ENCODE measurements around the gene CPZ. TPM values are rescaled to one million over a fixed set of nuclear protein-coding genes. Genes with fewer than 3 reads are reported as not detected.

Gene CPZ
- total and polyA plus RNA-seq, 2 of the 4 experiments (the other 2 are of a cell fraction) = 0.90 to 10.3 TPM

DNA sequence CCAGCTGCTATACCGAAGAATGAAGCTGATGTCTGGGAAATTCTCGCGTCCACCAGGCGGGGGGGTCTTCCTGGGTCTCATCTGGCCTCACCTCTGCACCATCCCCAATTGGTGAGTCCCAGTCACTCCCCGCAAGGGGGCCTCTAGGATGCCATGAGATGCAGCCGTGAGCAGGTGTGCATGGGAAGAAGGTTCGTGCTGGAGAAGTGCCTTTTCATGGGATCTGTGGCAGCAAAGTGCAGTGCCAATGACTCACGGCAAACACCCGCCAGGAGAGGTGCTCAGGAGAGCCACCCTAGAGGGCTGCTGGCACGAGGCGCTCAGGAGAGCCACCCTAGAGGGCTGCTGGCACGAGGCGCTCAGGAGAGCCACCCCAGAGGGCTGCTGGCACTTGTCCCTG lies 55.1 kb downstream of the CPZ start:
- Histone ChIP-seq H2BK15ac (ENCODE audit: low read depth, low read length) (no peak overlapping the region), H3K4me1 (ENCODE audit: control insufficient read depth, insufficient read depth, low read length) (no peaks in the 10 kb centered on the region), H3K9me1 (ENCODE audit: insufficient read depth, low read length) (no peaks in the 10 kb centered on the region), H3K4ac (ENCODE audit: low read depth, low read length) (no peak overlapping the region), H3K36me3 (ENCODE audit: control insufficient read depth, insufficient read depth, low read length) (no peaks in the 10 kb centered on the region), H2BK5ac (ENCODE audit: low read depth, low read length, poor library complexity, severe bottlenecking) (no peak overlapping the region), H3K9ac (ENCODE audit: low read depth, low read length) (no peak overlapping the region), H3K4me3 (ENCODE audit: insufficient read depth, low read depth, low read length) (no peak overlapping the region), H3K18ac (ENCODE audit: low read depth, low read length) (no peak overlapping the region), H3K27ac (ENCODE audit: insufficient read depth, low read length) (no peak overlapping the region), H3K56ac (ENCODE audit: extremely low read depth, insufficient read depth, low read length) (no peak overlapping the region), H4K5ac (ENCODE audit: low read depth, low read length) (no peak overlapping the region), H3K23ac (ENCODE audit: low read depth, low read length) (no peak overlapping the region), H3K79me1 (ENCODE audit: low read depth in 1 of 2, low read length in 2 of 2) (no peaks in the 10 kb centered on the region), H2AK5ac (ENCODE audit: low read depth, low read length) (no peak overlapping the region), H3K14ac (replicated peaks; ENCODE audit: low read depth, low read length) (no peak overlapping the region), H2BK120ac (ENCODE audit: low read depth, low read length) (no peak overlapping the region), H4K20me1 (ENCODE audit: insufficient read depth, low read length) (no peaks in the 10 kb centered on the region), H2BK20ac (ENCODE audit: low read depth, low read length) (no peak overlapping the region), H2AFZ (replicated peaks; ENCODE audit: low read length, poor library complexity) (no peak overlapping the region), H3K9me3 (ENCODE audit: control insufficient read depth, insufficient read depth, low read length) (no peaks in the 10 kb centered on the region), H4K91ac (ENCODE audit: insufficient read depth, low read depth, low read length) (no peak overlapping the region), H3K27me3 (ENCODE audit: control insufficient read depth, insufficient read depth, low read length) (peaks cover 24% of the 10 kb centered on the region; the same call in 1 of the 2 replicates), H2AK9ac (replicated peaks; ENCODE audit: low read depth, low read length, poor library complexity) (no peak overlapping the region), H3K4me2 (ENCODE audit: low read depth, low read length) (no peak overlapping the region), H4K8ac (ENCODE audit: low read depth in 2 of 2, low read length in 2 of 2) (no peak overlapping the region)
- BruUV-seq (replicated peaks) = no TSS peak
- ATAC-seq (ENCODE audit: low read depth) (no peak), DNase-seq (no peak)
- 55% methylated on average over 8 of the region's 13 CpGs; no CpG with 5 or more reads in 1 of the 2 experiments for WGBS, 2 experiments (ENCODE audit: extremely low coverage in 2 of 2, insufficient read length in 1 of 2)
- in situ Hi-C loops (cut with MboI; ENCODE audit: low sequenced_read_pairs) (no loop called here), dilution Hi-C loops (cut with HindIII; ENCODE audit: low sequenced_read_pairs, unreplicated experiment) (no loop called here), intact Hi-C loops (cut with micrococcal nuclease) (no loop called here)
- ChIA-PET CTCF (no interaction called here), POLR2A (ENCODE audit: unreplicated experiment) (no interaction called here)
- TF ChIP-seq, protein P1, sequence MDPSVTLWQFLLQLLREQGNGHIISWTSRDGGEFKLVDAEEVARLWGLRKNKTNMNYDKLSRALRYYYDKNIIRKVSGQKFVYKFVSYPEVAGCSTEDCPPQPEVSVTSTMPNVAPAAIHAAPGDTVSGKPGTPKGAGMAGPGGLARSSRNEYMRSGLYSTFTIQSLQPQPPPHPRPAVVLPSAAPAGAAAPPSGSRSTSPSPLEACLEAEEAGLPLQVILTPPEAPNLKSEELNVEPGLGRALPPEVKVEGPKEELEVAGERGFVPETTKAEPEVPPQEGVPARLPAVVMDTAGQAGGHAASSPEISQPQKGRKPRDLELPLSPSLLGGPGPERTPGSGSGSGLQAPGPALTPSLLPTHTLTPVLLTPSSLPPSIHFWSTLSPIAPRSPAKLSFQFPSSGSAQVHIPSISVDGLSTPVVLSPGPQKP (IDR thresholded peaks at IDR 0.05; ENCODE audit: borderline replicate concordance, low read depth, low read length) = no peak
- TF ChIP-seq RCOR1 (IDR thresholded peaks at IDR 0.05; ENCODE audit: insufficient replicate concordance, low read length) = no peak
- TF ChIP-seq RAD21 (IDR thresholded peaks at IDR 0.05; ENCODE audit: low read length) = no peak
- no peak for TF ChIP-seq RFX5 (IDR thresholded peaks at IDR 0.05; ENCODE audit: low read depth, low read length)
- no peak for TF ChIP-seq MXI1 (IDR thresholded peaks at IDR 0.05; ENCODE audit: borderline replicate concordance, low read depth, low read length)
- TF ChIP-seq SMC3 (IDR thresholded peaks at IDR 0.05; ENCODE audit: low read depth, low read length) = no peak
- no peak for TF ChIP-seq CEBPB (IDR thresholded peaks at IDR 0.05; ENCODE audit: low read depth, low read length)
- TF ChIP-seq CHD1 (IDR thresholded peaks at IDR 0.05; ENCODE audit: low read depth, low read length) = no peak
- no peak for TF ChIP-seq MAFK (IDR thresholded peaks at IDR 0.05; ENCODE audit: low read depth, low read length)
- TF ChIP-seq NFE2L2 (IDR thresholded peaks at IDR 0.05; ENCODE audit: low read depth, low read length) = no peak
- no peak for TF ChIP-seq MAZ (IDR thresholded peaks at IDR 0.05; ENCODE audit: borderline replicate concordance, low read depth, low read length)
- TF ChIP-seq FOS (IDR thresholded peaks at IDR 0.05; ENCODE audit: low read depth, low read length) = no peak
- TF ChIP-seq POLR2A (IDR thresholded peaks at IDR 0.05; ENCODE audit: low read depth, low read length) = no peak
